SK-N-SH treated with all-trans-retinoic acid at 6 μM for 48 hours (cell line): ENCODE measurements around the gene MLST8.

Experiments used
- ARNTL ChIP-seq: fragments of 450-650 bp; formaldehyde crosslinking; IDR thresholded peaks from 2 replicates; pipeline ENCODE4 v1.5.0; 2020; ENCODE audit warnings: low read depth, mild to moderate bottlenecking, moderate library complexity, borderline replicate concordance
- PPARA ChIP-seq: fragments of 250-450 bp; sonication (Bioruptor Pico); IDR thresholded peaks from 2 replicates; pipeline ENCODE4 v1.5.0; 2020; ENCODE audit warnings: mild to moderate bottlenecking, borderline replicate concordance
- RARB ChIP-seq: fragments of 250-450 bp; sonication (Bioruptor Pico); IDR thresholded peaks from 2 replicates; pipeline ENCODE4 v1.8.0; 2021; ENCODE audit warnings: mild to moderate bottlenecking, moderate library complexity
- SNAI2 ChIP-seq: fragments of 250-450 bp; sonication (Bioruptor Pico); IDR thresholded peaks from 2 replicates; pipeline ENCODE4 v1.5.0; 2020; ENCODE audit warnings: mild to moderate bottlenecking, moderate library complexity
- TCF4 ChIP-seq: fragments of 250-450 bp; sonication (Bioruptor Pico); IDR thresholded peaks from 2 replicates; pipeline ENCODE4 v1.8.0; 2021; ENCODE audit warnings: mild to moderate bottlenecking, moderate library complexity, borderline replicate concordance
- TOX ChIP-seq: fragments of 250-450 bp; sonication (Bioruptor Pico); IDR thresholded peaks from 2 replicates; pipeline ENCODE4 v1.8.0; 2021; ENCODE audit warnings: mild to moderate bottlenecking, moderate library complexity, borderline replicate concordance
- ZC3H10 ChIP-seq: fragments of 250-450 bp; sonication (Bioruptor Pico); IDR thresholded peaks from 2 replicates; pipeline ENCODE4 v1.5.1; 2021; ENCODE audit warnings: mild to moderate bottlenecking, moderate library complexity
- ZFP3 ChIP-seq: fragments of 250-450 bp; sonication (Bioruptor Pico); IDR thresholded peaks from 2 replicates; pipeline ENCODE4 v1.5.0; 2020; ENCODE audit warnings: mild to moderate bottlenecking, moderate library complexity
- ZFP30 ChIP-seq: fragments of 450-650 bp; formaldehyde crosslinking; IDR thresholded peaks from 2 replicates; pipeline ENCODE4 v1.5.0; 2022; ENCODE audit warnings: mild to moderate bottlenecking, moderate library complexity
- ZNF8 ChIP-seq: fragments of 450-650 bp; formaldehyde crosslinking; IDR thresholded peaks from 2 replicates; pipeline ENCODE4 v1.5.0; 2020; ENCODE audit warnings: mild to moderate bottlenecking, moderate library complexity
- TF ChIP-seq, protein P1 (sequence below): fragments of 250-450 bp; sonication (Bioruptor Pico); IDR thresholded peaks from 2 replicates; pipeline ENCODE4 v1.5.1; 2020; ENCODE audit warnings: low read depth, mild to moderate bottlenecking, moderate library complexity
- TF ChIP-seq, protein P2 (sequence below): fragments of 250-450 bp; sonication (Bioruptor Pico); IDR thresholded peaks from 2 replicates; pipeline ENCODE4 v1.8.0; 2020; ENCODE audit warnings: mild to moderate bottlenecking, moderate library complexity, borderline replicate concordance

DNA sequence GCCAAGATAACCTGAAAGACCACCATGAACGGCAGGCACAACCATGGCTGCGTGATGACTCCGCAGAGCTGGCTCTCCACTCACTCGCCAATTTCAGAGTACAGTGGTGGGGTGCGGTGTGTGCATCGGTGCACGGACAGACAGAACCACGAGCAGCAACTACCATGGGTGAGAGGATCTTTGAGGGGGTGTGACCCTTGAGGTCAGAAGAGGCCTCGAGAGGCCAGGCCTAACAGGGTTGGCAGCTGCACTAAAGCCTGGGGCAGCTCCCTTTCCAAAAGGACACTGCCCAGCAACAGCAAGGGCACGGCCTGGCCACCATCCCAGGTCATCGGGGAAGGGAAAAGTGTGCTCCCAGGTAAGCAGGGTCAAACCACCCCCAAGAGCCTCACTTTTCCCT, 48.0 kb downstream of the MLST8 start:
- TF ChIP-seq, protein P1, sequence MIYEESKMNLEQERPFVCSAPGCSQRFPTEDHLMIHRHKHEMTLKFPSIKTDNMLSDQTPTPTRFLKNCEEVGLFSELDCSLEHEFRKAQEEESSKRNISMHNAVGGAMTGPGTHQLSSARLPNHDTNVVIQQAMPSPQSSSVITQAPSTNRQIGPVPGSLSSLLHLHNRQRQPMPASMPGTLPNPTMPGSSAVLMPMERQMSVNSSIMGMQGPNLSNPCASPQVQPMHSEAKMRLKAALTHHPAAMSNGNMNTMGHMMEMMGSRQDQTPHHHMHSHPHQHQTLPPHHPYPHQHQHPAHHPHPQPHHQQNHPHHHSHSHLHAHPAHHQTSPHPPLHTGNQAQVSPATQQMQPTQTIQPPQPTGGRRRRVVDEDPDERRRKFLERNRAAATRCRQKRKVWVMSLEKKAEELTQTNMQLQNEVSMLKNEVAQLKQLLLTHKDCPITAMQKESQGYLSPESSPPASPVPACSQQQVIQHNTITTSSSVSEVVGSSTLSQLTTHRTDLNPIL: no peak
- TF ChIP-seq ARNTL (CRISPR knock-in tag) (no peak), ZC3H10 (CRISPR knock-in tag) (no peak), ZFP30 (CRISPR knock-in tag) (no peak), TCF4 (CRISPR knock-in tag) (no peak), PPARA (no peak), RARB (CRISPR knock-in tag) (no peak), ZFP3 (CRISPR knock-in tag) (no peak), SNAI2 (CRISPR knock-in tag) (no peak), ZNF8 (no peak), TOX (CRISPR knock-in tag) (no peak)
- TF ChIP-seq, protein P2, sequence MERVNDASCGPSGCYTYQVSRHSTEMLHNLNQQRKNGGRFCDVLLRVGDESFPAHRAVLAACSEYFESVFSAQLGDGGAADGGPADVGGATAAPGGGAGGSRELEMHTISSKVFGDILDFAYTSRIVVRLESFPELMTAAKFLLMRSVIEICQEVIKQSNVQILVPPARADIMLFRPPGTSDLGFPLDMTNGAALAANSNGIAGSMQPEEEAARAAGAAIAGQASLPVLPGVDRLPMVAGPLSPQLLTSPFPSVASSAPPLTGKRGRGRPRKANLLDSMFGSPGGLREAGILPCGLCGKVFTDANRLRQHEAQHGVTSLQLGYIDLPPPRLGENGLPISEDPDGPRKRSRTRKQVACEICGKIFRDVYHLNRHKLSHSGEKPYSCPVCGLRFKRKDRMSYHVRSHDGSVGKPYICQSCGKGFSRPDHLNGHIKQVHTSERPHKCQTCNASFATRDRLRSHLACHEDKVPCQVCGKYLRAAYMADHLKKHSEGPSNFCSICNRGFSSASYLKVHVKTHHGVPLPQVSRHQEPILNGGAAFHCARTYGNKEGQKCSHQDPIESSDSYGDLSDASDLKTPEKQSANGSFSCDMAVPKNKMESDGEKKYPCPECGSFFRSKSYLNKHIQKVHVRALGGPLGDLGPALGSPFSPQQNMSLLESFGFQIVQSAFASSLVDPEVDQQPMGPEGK (CRISPR knock-in tag): no peak
